ENCODE measurements around the gene AFF4.

DNA sequence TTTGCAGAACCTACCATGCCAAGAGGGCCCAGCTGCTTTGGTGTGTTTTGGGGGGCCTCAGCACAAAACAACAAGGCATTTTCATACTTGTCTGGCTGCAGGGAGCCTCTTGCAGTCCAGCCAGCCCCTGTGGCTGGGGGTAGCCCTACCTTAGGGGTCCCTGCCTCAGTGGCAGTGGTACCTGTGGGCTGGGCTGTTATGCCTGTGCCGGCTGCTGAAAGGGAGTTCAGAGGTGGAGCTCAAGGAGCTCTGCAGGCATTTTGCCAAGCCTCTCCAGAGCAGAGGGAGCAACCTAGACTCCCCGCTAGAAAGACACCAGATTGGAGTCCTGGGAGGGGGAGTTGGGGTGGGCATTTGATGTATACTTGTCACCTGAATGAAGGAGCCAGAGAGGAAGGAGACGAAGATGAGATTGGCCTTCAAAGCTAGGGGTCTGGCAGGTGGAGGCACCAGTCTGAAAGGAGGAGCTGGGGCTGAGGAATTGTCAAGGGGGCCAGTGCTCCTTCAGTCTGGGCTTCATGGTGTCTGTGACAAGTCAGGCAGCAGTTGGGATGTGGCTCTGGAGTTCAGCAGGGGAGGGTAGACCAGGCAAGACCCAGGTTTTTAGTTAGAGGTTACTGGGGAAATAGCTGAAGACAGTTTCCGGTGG, 134.5 kb downstream of the AFF4 start:
- TF ChIP-seq EZH2 (IDR thresholded peaks at IDR 0.05; ENCODE audit: insufficient read depth, poor library complexity, severe bottlenecking) = no peak
- TF ChIP-seq EZH2phosphoT487 (IDR thresholded peaks at IDR 0.05; ENCODE audit: insufficient read depth, low read depth) = no peak

Data from GM23248 (cell line).